ENCODE data around the gene LRG1.
"Not testable (repeated sequence)": the region's sequence is repeated elsewhere in the genome, so short reads cannot be mapped to it uniquely, and the experiment has no call there.

LRG1 gene

DNA sequence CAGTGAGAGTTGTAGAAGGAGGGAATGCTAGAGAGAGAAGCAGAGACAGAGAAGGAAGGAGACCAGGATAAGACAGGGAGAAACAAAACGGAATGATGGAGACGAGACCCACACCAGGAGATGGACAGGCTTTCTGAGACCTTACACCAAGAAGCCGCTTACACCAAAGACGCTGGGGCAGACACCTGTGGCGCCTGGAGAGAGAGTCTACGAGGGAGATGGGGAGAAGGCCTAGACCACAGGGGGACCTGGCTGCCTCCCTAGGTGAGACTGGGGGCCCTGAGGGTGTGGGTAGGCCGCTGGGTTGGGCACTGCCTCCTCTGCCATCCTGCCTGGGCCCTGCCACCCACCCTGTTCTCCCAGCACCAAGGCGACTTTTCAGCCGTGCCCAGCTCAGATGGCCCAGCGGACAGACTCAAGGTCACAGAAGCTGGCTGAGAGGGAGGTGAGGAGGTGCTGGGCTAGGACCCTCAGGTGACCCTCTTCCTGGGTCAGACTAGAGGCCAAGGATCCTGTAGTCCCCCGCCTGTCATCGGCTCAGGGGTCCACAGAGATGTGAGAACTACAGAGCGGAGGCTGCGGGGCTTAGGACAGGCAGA lies 9.8 kb downstream of the LRG1 start:
- DNase-seq (ENCODE audit: low read depth in 2 of 2): no peak

DNA sequence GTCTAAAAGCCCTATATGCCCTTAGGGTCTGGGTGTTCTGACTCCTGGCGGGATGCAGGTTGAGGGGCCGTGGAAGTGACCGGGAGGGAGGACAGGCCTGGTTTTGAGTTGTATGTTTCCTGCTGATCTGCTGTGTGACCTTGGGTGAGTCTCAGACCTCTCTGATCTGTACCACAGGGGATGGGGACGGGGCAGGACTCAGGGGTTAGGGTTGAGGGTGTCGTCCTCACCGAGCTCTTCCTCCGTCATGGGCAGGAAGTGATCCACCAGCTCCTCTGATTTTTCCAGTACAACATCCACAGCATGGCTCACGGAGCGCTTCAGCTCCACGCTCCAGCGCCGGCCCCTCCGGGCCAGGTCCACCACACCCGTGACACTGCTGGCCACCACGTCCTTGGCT lies 11.0 kb downstream of the LRG1 start:
- DNase-seq (ENCODE audit: low read depth in 2 of 2): no peak

DNA sequence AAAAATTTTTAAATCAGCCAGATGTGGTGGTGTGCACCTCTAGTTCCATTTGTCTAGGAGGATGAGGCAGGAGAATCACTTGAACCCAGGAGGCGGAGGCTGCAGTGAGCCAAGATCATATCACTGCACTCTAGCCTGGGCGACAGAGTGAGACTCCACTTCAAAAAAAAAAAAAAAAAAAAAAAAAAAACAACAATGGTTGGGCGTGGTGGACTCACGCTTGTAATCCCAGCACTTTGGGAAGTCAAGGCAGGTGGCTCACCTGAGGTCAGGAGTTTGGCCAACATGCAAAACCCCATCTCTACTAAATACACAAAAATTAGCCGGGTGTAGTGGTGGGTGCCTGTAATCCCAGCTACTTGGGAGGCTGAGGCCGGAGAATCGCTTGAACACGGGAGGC lies 12.5 kb downstream of the LRG1 start:
- DNase-seq (ENCODE audit: low read depth in 2 of 2): not testable (repeated sequence)

DNA sequence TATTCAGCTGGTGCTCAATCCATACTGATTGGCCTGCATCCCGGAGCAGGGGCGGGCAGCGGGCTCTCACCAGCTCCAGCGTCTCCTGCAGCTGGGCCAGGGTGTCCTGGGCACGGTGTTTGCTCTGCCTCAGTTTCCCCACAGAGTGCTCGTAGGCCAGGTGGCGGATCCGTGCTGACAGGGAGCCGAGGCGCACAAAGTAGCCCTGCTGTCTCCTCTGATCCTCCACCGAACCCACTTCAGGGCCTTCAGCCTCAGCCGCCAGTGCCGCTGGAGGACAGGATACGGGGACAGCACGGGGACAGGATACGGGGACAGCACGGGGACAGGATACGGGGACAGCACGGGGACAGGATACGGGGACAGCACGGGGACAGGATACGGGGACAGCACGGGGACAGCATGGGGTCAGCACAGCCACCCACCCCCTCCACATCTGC lies 14.3 kb downstream of the LRG1 start:
- DNase-seq (ENCODE audit: low read depth in 2 of 2): no peak

DNA sequence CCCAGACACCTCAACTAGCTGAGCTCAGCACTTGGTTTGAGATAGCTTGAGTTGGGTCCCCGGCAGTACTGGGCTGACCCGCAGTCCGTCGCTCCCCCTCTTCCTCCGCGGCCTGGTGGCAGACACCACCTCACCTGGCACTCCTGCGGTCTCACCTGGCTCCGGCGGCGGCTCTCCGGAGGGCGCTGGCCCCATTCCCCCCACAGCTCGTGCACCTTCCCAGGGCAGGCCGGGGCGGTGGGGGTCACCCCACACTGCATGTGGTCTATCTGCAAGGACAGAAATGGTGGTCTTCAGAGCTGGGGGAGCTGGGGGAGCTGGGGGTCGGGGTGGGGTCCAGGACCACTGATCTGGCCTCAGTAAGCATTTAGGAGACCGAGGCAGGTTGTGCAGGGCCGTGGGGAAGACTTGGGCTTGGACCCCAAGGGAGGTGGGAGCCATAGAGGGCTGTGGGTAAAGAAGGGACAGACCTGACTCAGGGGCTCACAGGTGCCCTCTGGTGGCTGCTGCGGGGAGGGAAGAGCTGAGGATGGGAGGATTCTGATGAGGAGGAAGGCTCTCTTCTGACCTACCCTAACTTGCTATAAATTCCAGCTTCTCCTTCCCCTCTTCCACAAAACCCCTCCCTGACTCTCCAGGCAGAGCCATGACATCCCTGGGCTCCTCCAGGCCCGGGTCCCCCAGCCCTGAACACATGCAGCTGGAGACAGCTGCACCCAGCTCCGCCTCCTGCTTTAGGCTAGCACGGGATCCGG lies 14.9 kb downstream of the LRG1 start:
- DNase-seq (ENCODE audit: low read depth in 2 of 2): peak; percentile 32 to 35

DNA sequence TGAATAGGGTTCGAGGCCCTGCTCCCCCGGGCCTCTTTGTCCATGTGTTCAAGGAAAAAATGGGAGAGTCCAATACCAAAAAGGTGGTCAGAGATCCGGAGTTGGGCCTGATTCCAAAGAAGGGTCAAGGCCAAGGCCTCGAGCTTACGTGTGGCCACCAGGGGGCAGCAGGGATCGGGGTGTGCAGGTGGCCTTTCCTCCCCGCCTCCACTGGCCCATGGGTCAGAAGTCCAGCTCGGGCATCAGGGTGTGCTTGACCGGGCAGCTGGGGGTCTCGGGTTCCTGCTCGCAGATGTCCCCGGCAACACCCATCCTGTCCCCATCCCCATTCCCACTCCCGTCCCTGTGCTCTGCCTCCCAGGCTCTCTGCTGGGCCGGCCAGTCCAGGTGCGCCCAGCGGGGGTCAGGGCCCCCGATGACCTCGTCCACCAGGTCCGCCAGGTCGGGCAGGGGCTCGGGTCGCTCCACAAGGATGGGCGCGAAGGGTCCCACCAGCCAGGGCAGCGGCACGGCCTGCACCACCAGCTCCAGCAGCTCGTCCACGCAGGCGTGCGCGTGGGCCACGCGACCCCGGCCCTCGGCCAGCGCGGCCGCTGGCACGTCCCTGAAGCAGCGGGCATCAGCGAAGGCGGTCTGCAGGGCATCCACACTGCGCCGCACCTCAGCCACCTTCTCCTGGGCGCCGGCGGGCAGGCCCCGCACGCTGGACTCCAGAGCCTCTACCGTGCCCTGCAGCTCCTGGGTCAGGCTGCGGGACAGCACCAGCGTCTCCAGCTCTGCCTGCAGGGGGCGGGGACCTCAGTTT lies 16.3 kb downstream of the LRG1 start:
- no peak for DNase-seq (ENCODE audit: low read depth in 2 of 2)

DNA sequence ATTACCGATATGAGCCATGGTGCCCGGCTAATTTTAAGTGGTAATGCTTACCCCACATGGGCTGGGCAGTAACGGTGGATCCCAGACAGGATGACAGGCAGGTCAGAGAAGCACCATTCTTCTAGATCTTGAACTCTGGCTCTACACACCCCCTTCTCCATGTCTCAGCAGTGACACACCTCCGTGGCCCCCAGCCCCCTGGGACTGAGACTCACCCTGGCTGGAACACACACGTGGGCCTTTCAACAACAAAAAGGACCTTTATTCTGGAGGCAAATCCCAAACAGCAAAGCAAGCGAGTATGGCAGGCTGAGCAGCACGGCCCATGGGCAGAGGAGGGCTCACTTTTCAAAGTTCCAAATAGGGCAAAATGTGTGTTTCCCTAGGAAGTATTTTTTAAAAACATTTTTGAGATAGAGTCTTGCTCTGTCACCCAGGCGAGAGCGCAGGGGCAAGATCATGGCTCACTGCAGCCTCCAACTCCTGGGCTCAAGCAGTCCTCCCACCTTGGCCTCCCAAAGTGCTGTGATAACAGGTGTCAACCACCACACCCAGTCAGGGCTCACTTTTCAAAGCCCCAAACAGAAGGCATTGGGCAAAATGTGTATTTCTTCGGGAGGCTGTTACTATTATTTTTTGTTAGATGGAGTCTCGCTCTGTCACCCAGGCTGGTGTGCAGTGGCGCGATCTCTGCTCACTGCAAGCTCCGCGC lies 17.4 kb downstream of the LRG1 start:
- DNase-seq (ENCODE audit: low read depth in 2 of 2): no peak

DNA sequence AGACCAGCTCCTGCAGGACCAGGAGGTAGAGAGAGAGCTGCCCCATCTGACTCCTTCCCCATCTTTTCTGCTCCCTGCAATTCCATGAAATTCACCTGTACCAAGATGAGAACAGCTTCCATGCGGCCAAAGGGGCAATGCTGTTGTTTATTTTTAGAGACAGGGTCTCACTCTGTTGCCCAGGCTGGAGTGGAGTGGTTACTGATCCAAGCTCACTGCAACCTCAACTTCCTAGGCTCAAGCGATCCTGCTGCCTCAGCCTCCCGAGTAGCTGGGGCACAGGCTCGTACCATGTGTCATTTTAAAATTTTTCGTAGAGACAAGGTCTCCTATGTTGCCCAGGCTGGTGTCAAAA lies 18.0 kb downstream of the LRG1 start:
- no peak for DNase-seq (ENCODE audit: low read depth in 2 of 2)

DNA sequence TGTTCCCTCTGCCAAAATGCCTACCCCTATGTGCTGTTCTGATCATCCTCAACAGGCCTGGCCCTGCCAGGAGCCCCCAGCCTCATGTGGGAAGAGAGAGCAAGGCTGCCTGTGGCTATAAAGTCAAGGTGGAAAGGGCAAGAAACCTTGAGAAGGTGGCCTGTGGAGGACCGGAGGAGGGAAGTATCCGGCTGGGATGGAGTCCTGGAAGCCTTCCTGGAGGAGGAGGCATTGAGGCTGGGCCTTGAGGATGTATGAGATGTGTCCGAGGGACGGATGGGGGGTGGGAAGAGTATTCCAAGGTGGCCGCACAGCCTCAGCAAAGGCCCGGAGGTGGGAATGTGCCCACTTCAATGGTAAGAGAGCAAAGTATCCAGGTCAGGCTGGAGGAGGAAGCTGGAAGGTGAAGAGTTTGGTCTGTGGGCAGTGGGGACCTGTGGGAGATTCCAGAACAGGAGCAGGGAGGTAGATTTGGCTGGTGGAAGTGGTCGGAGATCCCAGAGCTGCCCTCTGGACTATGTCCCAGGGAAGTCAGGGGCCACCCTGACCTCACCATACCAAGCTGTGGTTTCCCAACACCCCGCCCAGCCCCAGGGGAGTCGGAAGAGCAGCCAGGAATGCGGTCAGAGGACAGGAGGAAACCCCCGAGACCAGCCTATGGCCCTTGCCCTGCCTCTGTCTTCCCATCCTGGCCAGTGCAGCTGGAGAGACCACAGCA lies 18.5 kb downstream of the LRG1 start:
- DNase-seq (ENCODE audit: low read depth in 2 of 2): no peak

DNA sequence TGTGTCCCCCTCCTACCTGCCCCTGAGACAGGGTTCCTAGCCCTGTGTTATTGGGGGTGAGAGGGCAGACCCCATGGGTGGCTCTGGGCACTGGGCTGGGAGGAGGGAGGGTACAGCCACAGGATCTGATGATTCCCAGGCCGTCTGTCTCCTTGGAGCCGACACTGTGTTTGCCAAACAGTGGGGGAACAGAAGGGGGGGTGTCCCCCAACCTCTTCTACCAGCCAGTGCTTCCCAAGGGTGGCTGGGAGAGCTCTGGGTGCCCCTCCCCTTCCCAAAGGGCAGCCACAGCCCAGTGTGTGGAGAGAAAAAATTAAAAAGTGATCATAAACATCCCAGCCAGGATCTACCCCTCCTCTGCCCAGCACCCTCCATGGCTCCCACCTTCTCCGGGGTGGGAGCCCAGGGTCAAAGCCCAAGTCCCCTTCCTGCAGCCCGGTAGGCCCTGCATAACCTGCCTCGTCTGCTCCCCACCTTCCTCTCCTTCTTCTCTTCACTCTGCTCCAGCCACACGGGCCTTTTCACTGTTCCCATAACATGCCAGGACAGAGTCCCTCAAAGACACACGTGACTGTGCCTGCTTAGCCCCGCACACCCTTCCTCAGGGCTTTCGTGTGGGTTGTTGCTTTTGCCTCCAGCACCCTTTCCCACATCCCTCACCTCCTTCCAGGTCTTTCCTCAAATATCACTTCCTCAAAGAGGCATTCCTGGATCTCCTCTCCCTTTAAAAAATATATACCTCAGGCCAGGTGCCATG lies 20.1 kb downstream of the LRG1 start:
- DNase-seq (ENCODE audit: low read depth in 2 of 2): no peak

DNA sequence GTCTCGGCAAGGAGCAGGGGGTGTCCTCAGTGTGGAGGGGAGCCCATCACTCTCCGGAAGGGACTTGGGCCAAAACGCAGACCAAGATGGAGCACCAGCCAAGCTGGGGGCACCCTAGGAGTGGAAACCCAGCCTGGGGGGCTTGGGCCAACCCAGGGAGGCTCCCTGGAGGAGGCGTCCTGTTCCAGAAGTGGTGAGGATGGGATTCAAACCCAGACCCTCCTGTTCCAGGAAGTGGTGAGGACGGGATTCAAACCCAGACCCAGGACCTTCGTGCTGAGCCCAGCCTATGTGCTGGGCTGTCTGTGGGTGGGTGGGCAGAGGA lies 20.7 kb downstream of the LRG1 start:
- DNase-seq (ENCODE audit: low read depth in 2 of 2): no peak

DNA sequence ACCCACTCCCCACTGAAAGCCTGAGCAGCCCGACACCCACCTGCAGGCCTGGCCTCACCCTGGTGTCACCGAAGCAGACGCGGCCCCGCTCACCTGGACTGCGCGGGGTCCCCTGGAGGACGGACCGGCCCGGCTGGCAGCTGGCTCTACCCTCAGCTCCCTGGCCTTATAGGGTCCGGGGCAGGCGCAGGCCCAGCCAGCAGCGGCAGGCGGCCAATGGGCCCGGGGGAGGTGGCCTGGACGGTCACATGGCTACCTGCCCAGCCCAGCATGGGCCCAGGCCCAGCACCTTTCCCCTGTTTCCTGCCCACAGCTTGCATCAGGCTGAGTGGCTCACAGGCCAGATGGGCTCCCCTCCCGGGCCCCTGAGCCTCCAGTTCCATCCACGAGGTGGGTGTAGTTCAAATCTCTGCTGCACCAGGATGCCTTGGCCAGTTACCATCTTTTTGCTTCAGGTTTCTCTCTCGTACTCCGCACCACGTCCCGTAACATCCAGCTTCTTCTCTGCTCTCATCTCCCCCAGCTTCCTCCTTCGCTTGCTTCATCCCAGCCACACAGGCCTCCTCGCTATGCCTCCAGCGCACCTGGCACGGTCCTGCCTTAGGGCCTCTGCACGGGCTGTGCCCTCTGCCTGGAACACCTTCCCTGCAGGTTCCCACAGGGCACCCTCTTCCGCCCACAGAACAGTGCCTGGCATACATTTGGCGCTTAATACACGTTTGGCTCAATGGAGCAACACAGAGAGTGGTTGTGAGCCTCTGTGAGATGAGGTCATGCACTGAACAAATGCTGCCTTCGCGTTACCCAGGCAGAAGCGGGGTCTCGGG lies 21.3 kb downstream of the LRG1 start, which contains the start of gene PLIN4:
TSS of gene PLIN4 (minus strand) at position 142 of the 827 bp plus-strand sequence. CDS start 214 bp downstream, outside the sequence.
- no peak for DNase-seq (ENCODE audit: low read depth in 2 of 2)

DNA sequence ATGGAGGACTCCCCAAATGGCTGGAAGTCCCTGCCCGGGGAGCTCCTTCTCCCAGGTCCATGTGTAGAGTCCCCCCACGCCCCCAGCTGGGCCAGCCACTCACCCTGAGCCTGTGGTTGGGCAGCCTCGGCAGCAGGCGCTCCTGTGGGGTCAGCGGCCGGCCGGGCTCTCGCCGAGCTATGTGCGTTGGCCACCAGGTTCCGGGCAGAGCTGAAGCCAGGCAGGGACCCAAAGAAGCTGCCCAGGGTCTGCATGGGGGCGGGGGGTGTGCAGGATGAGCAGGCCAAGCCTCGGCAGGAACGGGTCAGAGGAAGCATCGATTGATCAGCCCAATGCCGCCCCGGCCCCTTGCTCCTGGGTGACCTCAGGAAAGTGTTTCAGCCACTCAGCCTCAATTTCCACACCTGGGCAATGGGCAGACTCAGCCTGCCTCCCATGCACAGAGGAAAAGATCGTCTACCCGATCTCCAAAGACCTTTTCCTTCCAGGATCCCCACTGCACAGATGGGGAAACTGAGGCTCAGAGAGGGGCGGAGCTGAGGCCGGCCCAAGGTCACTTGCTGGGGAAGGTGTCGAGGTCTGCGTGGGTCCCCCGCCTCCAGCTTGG lies 22.3 kb downstream of the LRG1 start:
- DNase-seq (ENCODE audit: low read depth in 2 of 2): no peak

DNA sequence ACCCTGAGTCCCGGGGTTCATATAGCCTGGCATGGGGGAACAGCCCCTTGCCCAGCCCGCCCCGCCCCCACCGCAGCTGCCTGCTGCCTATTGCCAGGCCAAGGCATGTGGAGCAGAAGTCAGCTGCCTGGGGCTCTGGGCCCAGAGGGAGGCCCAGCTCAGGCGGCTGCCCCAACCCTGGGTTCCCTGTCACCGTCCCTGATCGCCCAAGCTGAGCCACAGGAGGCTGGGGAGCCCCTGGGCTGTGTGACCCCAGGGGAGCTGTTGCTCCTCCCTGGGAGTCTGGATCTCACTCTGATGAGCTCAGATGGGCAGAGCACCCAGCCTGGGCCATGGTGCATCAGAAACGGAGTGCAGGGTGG lies 22.9 kb downstream of the LRG1 start:
- DNase-seq (ENCODE audit: low read depth in 2 of 2): no peak

DNA sequence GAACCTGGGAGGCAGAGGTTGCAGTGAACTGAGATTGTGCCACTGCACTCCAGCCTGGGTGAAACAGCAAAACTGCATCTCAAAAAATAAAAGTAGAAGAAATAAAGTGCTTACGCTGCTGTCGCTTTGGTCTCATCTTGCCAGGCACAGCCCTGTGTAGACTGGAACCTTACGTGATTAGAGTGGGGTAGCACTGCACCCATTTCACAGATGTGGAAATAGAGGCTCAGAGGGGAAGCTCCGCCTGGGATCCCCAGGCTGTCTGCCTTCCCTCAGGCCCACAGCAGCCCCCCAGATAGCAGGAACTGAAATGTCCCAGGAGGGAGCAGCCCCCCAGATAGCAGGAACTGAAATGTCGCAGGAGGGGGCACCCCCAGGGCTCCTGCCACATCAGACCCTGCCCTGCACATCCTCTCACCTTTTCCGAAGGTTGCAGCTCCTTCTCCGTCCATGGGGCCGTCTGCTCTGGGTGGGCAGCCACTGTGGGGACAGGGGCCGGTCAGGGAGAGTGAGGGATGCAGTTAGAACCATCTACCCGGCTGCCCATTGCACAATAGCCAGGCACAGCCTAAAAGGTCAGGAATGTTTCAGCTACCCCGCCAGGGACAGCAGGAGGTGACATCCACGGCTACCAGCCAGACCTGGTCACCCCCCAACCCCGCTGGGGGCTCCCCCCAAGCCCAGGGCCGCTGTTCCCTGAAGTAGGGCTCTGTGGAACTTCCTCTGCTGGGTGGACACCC lies 23.5 kb downstream of the LRG1 start:
- no peak for DNase-seq (ENCODE audit: low read depth in 2 of 2)

DNA sequence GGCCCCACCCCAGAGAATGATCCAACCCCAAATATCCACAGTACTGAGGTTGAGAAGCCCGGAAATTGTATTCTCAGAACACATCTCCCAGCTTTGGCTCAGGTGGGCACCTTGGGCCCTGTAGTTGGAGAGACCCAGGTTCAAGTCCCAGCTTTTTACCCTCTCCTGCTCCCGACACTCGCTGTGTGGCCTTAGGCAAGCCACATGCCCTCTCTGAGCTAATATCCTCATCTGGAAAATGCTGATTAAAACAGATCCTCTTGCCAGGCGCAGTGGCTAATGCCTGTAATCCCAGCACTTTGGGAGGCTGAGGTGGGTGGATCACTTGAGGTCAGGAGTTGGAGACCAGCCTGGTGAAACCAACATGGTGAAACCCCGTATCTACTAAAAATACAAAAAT lies 24.1 kb downstream of the LRG1 start:
- DNase-seq (ENCODE audit: low read depth in 2 of 2): no peak

DNA sequence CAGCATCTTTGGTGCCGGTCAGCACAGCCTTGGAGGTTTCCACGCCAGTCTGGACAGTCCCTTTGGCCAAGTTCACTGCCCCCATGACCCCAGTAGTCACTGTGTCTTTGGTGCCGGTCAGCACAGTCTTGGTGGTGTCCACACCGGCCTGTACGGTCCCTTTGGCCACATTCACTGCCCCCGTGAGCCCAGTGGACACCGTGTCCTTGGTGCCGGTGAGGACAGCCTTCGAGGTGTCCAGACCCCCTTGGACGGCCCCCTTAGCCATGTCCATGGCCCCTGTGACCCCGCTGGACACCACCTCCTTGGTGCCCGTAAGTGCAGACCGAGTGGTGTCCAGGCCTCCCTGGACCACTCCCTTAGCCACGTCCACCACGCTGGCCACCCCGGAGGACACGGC lies 26.6 kb downstream of the LRG1 start:
- DNase-seq (ENCODE audit: low read depth in 2 of 2): no peak

DNA sequence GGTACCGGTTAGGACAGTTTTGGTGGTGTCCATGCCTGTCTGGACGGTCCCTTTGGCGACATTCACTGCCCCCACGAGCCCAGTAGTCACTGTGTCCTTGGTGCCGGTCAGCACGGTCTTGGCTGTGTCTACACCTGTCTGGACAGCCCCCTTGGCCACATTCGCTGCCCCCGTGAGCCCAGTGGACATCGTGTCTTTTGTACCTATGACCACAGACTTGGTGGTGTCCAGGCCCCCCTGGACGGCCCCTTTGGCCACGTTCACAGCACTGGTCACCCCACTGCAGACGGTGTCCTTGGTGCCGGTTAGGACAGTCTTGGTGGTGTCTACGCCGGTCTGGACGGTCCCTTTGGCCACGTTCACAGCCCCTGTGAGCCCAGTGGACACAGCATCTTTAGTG lies 27.8 kb downstream of the LRG1 start:
- no peak for DNase-seq (ENCODE audit: low read depth in 2 of 2)

Measured in activated CD8-positive, alpha-beta memory T cell treated with anti-CD3 and anti-CD28 coated beads for 4 hours (primary cell).